Vagina (tissue), 2 donors: ENCODE measurements around the gene EVL. TPM values are rescaled to one million over a fixed set of nuclear protein-coding genes. Genes with fewer than 3 reads are reported as not detected.

ENCODE experiments used
- DNase-seq, 2 donors: peaks; one replicate each; pipeline ENCODE4 v3.0.0-alpha.2; 2017; ENCODE audit errors: extremely low spot score in 2 of 2
- H3K27ac ChIP-seq: fragments of 200-600 bp; sonication (generic); one replicate; pipeline ENCODE4 v1.5.1; 2019
- H3K27me3 ChIP-seq: fragments of 200-600 bp; sonication (generic); one replicate; pipeline ENCODE4 v1.5.1; 2019
- H3K36me3 ChIP-seq, 2 donors: fragments of 200-600 bp; sonication (generic); one replicate each; pipeline ENCODE4 v1.5.1; 2017 to 2019
- H3K4me1 ChIP-seq: fragments of 200-600 bp; sonication (generic); one replicate; pipeline ENCODE4 v1.5.1; 2019
- H3K4me3 ChIP-seq, 2 donors: fragments of 200-600 bp; sonication (generic); 1 replicate in 1 of 2; 2 replicates in 1 of 2; pipeline ENCODE4 v1.5.1; 2016 to 2019
- H3K9me3 ChIP-seq: fragments of 200-600 bp; sonication (generic); one replicate; pipeline ENCODE4 v1.5.1; 2019
- POLR2A ChIP-seq, 2 donors: fragments of 450-650 bp; IDR thresholded peaks; one replicate each; pipeline ENCODE4 v1.6.1; 2017; ENCODE audit warnings: antibody characterized with exemption in 2 of 2, mild to moderate bottlenecking in 2 of 2, moderate library complexity in 2 of 2
- POLR2AphosphoS5 ChIP-seq, 2 donors: sonication (generic); formaldehyde crosslinking; IDR thresholded peaks; one replicate each; pipeline ENCODE4 v1.9.0; 2017; ENCODE audit warnings: antibody characterized with exemption in 2 of 2, mild to moderate bottlenecking in 2 of 2, low read depth in 1 of 2; ENCODE audit not compliant: insufficient read depth in 1 of 2
- intact Hi-C: fragments of 100-400 bp; cut with DNase I; formaldehyde crosslinking; loops from one replicate; pipeline ENCODE4 v1.15.1; 2023
- total RNA-seq: library from RNA; depleted of rRNA; stranded (reverse); fragments of >200 nt; gene quantifications from one replicate; pipeline ENCODE4 v1.2.3, GENCODE V29; 2016
- TF ChIP-seq, protein P1 (sequence below), 3 experiments: fragments of 450-650 bp in 2 of 3; fragments of 200-600 bp in 1 of 3; sonication (generic) in 1 of 3; IDR thresholded peaks; one replicate each; pipeline ENCODE4 v1.5.1; 2017 to 2019; ENCODE audit warnings: antibody characterized with exemption in 3 of 3, mild to moderate bottlenecking in 2 of 3, moderate library complexity in 2 of 3

The EVL gene
- total RNA-seq, 1 donor from 2014 or later: 112 TPM

GRCh38 chr14:100165831-100166440 is 100.7 kb downstream of the EVL start:
- intact Hi-C loops: no loop called here
- Histone ChIP-seq H3K9me3 (no peaks in the 10 kb centered on the region), H3K36me3 (no peaks in the 10 kb centered on the region), H3K27me3 (no peaks in the 10 kb centered on the region), H3K27ac (no peak overlapping the region), H3K4me1 (peaks cover 18% of the 10 kb centered on the region), H3K4me3 (peak overlapping the region; percentile 35 to 51)
- DNase-seq: no peak
- TF ChIP-seq POLR2A (IDR thresholded peaks at IDR 0.05) (no peak), POLR2AphosphoS5 (IDR thresholded peaks at IDR 0.05; ENCODE audit: insufficient read depth in 1 of 2, low read depth in 1 of 2) (no peak)
- TF ChIP-seq, protein P1, sequence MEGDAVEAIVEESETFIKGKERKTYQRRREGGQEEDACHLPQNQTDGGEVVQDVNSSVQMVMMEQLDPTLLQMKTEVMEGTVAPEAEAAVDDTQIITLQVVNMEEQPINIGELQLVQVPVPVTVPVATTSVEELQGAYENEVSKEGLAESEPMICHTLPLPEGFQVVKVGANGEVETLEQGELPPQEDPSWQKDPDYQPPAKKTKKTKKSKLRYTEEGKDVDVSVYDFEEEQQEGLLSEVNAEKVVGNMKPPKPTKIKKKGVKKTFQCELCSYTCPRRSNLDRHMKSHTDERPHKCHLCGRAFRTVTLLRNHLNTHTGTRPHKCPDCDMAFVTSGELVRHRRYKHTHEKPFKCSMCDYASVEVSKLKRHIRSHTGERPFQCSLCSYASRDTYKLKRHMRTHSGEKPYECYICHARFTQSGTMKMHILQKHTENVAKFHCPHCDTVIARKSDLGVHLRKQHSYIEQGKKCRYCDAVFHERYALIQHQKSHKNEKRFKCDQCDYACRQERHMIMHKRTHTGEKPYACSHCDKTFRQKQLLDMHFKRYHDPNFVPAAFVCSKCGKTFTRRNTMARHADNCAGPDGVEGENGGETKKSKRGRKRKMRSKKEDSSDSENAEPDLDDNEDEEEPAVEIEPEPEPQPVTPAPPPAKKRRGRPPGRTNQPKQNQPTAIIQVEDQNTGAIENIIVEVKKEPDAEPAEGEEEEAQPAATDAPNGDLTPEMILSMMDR (IDR thresholded peaks at IDR 0.05): no peak

- no peaks in the 10 kb centered on the region for H3K9me3 ChIP-seq
- H3K27me3 ChIP-seq: no peaks in the 10 kb centered on the region
- DNase-seq: no peak
- TF ChIP-seq POLR2AphosphoS5 (IDR thresholded peaks at IDR 0.05; ENCODE audit: insufficient read depth in 1 of 2, low read depth in 1 of 2) (no peak), POLR2A (IDR thresholded peaks at IDR 0.05) (no peak)
- TF ChIP-seq, protein P1 (IDR thresholded peaks at IDR 0.05): no peak
- H3K36me3 ChIP-seq: no peaks in the 10 kb centered on the region
- peaks cover 18% of the 10 kb centered on the region for H3K4me1 ChIP-seq
- H3K4me3 ChIP-seq: no peak overlapping the region
- intact Hi-C loops: no loop called here
- no peak overlapping the region for H3K27ac ChIP-seq
Observed at GRCh38 chr14:100168506-100168905, 103.3 kb downstream of the EVL start.

- no peak for TF ChIP-seq POLR2A (IDR thresholded peaks at IDR 0.05)
- TF ChIP-seq POLR2AphosphoS5 (IDR thresholded peaks at IDR 0.05; ENCODE audit: insufficient read depth in 1 of 2, low read depth in 1 of 2): no peak
- TF ChIP-seq, protein P1 (IDR thresholded peaks at IDR 0.05): no peak
- H3K4me1 ChIP-seq: peaks cover 11% of the 10 kb centered on the region
- intact Hi-C loops: no loop called here
- no peaks in the 10 kb centered on the region for H3K36me3 ChIP-seq
- no peak overlapping the region for H3K4me3 ChIP-seq
- no peak for DNase-seq
- no peak overlapping the region for H3K27ac ChIP-seq
- H3K27me3 ChIP-seq: no peaks in the 10 kb centered on the region
- no peaks in the 10 kb centered on the region for H3K9me3 ChIP-seq
Observed at GRCh38 chr14:100170880-100171279, 105.7 kb downstream of the EVL start.

DNA sequence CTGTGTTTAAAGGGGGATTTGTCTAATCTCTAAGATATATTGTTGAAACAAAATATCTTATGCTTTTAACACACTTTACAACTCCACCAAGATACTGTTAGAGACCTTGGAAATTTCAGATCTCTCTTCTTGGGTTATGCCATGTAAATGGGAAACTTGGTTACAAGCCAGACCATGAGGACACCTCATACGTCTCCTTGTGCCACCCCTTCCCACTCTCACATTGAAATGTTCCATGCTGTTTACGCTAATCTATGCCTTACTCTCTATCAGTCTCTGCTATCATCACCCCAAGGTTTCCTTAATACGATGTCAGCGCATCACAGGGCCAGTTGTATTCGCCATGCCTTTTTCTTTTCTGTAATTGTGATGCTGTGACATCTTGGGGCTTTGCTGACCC is 107.6 kb downstream of the EVL start:
- intact Hi-C loops: no loop called here
- no peak for TF ChIP-seq POLR2A (IDR thresholded peaks at IDR 0.05)
- TF ChIP-seq, protein P1 (IDR thresholded peaks at IDR 0.05): no peak
- TF ChIP-seq POLR2AphosphoS5 (IDR thresholded peaks at IDR 0.05; ENCODE audit: insufficient read depth in 1 of 2, low read depth in 1 of 2): no peak
- H3K4me3 ChIP-seq: no peak overlapping the region
- H3K4me1 ChIP-seq: no peaks in the 10 kb centered on the region
- no peaks in the 10 kb centered on the region for H3K9me3 ChIP-seq
- no peak for DNase-seq
- no peaks in the 10 kb centered on the region for H3K27me3 ChIP-seq
- H3K36me3 ChIP-seq: no peaks in the 10 kb centered on the region
- H3K27ac ChIP-seq: no peak overlapping the region

DNA sequence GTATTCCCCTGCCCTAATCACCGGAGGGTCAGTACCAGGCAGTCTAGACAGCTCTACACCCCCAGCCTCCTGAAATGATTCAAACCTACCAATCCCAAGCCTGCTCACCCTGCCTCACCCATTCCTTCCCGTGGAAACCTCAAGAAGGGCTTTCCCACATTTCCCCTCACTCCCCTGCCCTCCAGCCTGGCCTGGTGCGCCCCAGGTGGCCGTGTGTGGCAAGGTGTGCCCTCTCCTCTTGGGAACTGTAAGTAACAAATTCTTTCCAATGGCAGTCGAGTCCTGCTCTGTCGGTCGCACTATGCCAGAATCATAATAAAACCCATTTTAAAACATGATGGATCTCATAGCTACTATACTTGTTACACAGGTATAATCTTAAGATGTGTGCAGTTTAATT is 108.1 kb downstream of the EVL start:
- Histone ChIP-seq H3K27me3 (no peaks in the 10 kb centered on the region), H3K27ac (no peak overlapping the region), H3K4me3 (no peak overlapping the region), H3K4me1 (no peaks in the 10 kb centered on the region), H3K36me3 (no peaks in the 10 kb centered on the region), H3K9me3 (no peaks in the 10 kb centered on the region)
- intact Hi-C loops: no loop called here
- TF ChIP-seq POLR2AphosphoS5 (IDR thresholded peaks at IDR 0.05; ENCODE audit: insufficient read depth in 1 of 2, low read depth in 1 of 2) (no peak), POLR2A (IDR thresholded peaks at IDR 0.05) (no peak)
- TF ChIP-seq, protein P1 (IDR thresholded peaks at IDR 0.05): no peak
- DNase-seq: no peak
